ENCODE data around the gene PLA2G6. TPM values are rescaled to one million over a fixed set of nuclear protein-coding genes. Genes with fewer than 3 reads are reported as not detected.

Gene PLA2G6
- total RNA-seq, 1 experiment from 2014 or later = 18.7 TPM

- ChIA-PET CTCF (interaction anchor here (0.6 kb wide), 1 partner anchor 12 kb away, joined by 3 read pairs; the partner anchor contains the start of gene PICK1), POLR2A (interaction anchor here (1.3 kb wide), 1 partner anchor 12 kb away, joined by 6 read pairs; the partner anchor contains the start of gene PICK1)
- Histone ChIP-seq H3K36me3 (ENCODE audit: control insufficient read depth, insufficient read depth, low read length) (peaks cover 3% of the 10 kb centered on the region), H3K9me3 (no peaks in the 10 kb centered on the region), H3K4me1 (no peaks in the 10 kb centered on the region), H3K4me3 (ENCODE audit: low read depth, low read length) (no peak overlapping the region), H3K27me3 (replicated peaks; ENCODE audit: control insufficient read depth, insufficient read depth, low read length) (no peaks in the 10 kb centered on the region)
- no peak overlapping the region for H3K27ac Mint-ChIP-seq (ENCODE audit: unreplicated experiment)
- H3K4me1 Mint-ChIP-seq (ENCODE audit: low read depth, unreplicated experiment) = no peaks in the 10 kb centered on the region
- H3K27me3 Mint-ChIP-seq (ENCODE audit: insufficient read depth, unreplicated experiment) = no peaks in the 10 kb centered on the region
- TF ChIP-seq CTCF (IDR thresholded peaks at IDR 0.05; ENCODE audit: insufficient read depth in 1 of 2, low read depth in 1 of 2, low read length in 1 of 2, severe bottlenecking in 1 of 2, unreplicated experiment in 1 of 2) = no peak
- peaks cover 27% of the 10 kb centered on the region for H3K36me3 Mint-ChIP-seq (ENCODE audit: insufficient read depth, unreplicated experiment)
- intact Hi-C loops (cut with micrococcal nuclease; ENCODE audit: unreplicated experiment) = no loop called here
- no peak for DNase-seq
- H3K9me3 Mint-ChIP-seq (ENCODE audit: unreplicated experiment) = no peaks in the 10 kb centered on the region
- BruUV-seq (replicated peaks) = no TSS peak
- no peak overlapping the region for H3K4me3 Mint-ChIP-seq (ENCODE audit: unreplicated experiment)
Measured at GRCh38 chr22:38068641-38069371, 112.8 kb downstream of the PLA2G6 start.

GRCh38 chr22:38067761-38068360 lies 113.8 kb downstream of the PLA2G6 start:
- Mint-ChIP-seq H3K4me3 (ENCODE audit: unreplicated experiment) (no peak overlapping the region), H3K27ac (ENCODE audit: unreplicated experiment) (no peak overlapping the region), H3K36me3 (ENCODE audit: insufficient read depth, unreplicated experiment) (peaks cover 33% of the 10 kb centered on the region), H3K27me3 (ENCODE audit: insufficient read depth, unreplicated experiment) (no peaks in the 10 kb centered on the region), H3K9me3 (ENCODE audit: unreplicated experiment) (no peaks in the 10 kb centered on the region), H3K4me1 (ENCODE audit: low read depth, unreplicated experiment) (no peaks in the 10 kb centered on the region)
- intact Hi-C loops (cut with micrococcal nuclease; ENCODE audit: unreplicated experiment) = no loop called here
- H3K36me3 ChIP-seq (ENCODE audit: control insufficient read depth, insufficient read depth, low read length) = peaks cover 3% of the 10 kb centered on the region
- H3K9me3 ChIP-seq = no peaks in the 10 kb centered on the region
- DNase-seq = peak in 1 of 2 experiments; percentile 34
- no peak for TF ChIP-seq CTCF (IDR thresholded peaks at IDR 0.05; ENCODE audit: insufficient read depth in 1 of 2, low read depth in 1 of 2, low read length in 1 of 2, severe bottlenecking in 1 of 2, unreplicated experiment in 1 of 2)
- ChIA-PET POLR2A (interaction anchor here (0.6 to 1.3 kb wide), 2 partner anchors 11 to 216 kb away, joined by 4 to 6 read pairs; partner anchors contain the start of gene PICK1), CTCF (interaction anchor here (0.5 to 0.6 kb wide), 2 partner anchors 11 to 295 kb away, joined by 3 to 5 read pairs; partner anchors contain the start of gene PICK1)
- no peaks in the 10 kb centered on the region for H3K27me3 ChIP-seq (replicated peaks; ENCODE audit: control insufficient read depth, insufficient read depth, low read length)
- H3K4me1 ChIP-seq = no peaks in the 10 kb centered on the region
- no TSS peak for BruUV-seq (replicated peaks)
- no peak overlapping the region for H3K4me3 ChIP-seq (ENCODE audit: low read depth, low read length)

GRCh38 chr22:38067028-38067415 lies 114.6 kb downstream of the PLA2G6 start:
- ChIA-PET POLR2A (interaction anchor here (0.6 kb wide), 1 partner anchor 217 kb away, joined by 4 read pairs; no protein-coding TSS in a partner anchor), CTCF (no interaction called here)
- no peaks in the 10 kb centered on the region for H3K9me3 ChIP-seq
- Mint-ChIP-seq H3K4me3 (ENCODE audit: unreplicated experiment) (no peak overlapping the region), H3K36me3 (ENCODE audit: insufficient read depth, unreplicated experiment) (peaks cover 41% of the 10 kb centered on the region), H3K27me3 (ENCODE audit: insufficient read depth, unreplicated experiment) (no peaks in the 10 kb centered on the region), H3K9me3 (ENCODE audit: unreplicated experiment) (no peaks in the 10 kb centered on the region), H3K4me1 (ENCODE audit: low read depth, unreplicated experiment) (no peaks in the 10 kb centered on the region), H3K27ac (ENCODE audit: unreplicated experiment) (no peak overlapping the region)
- no peak for TF ChIP-seq CTCF (IDR thresholded peaks at IDR 0.05; ENCODE audit: insufficient read depth in 1 of 2, low read depth in 1 of 2, low read length in 1 of 2, severe bottlenecking in 1 of 2, unreplicated experiment in 1 of 2)
- no peaks in the 10 kb centered on the region for H3K36me3 ChIP-seq (ENCODE audit: control insufficient read depth, insufficient read depth, low read length)
- no TSS peak for BruUV-seq (replicated peaks)
- intact Hi-C loops (cut with micrococcal nuclease; ENCODE audit: unreplicated experiment) = no loop called here
- H3K4me3 ChIP-seq (ENCODE audit: low read depth, low read length) = no peak overlapping the region
- DNase-seq = no peak
- H3K4me1 ChIP-seq = no peaks in the 10 kb centered on the region
- H3K27me3 ChIP-seq (replicated peaks; ENCODE audit: control insufficient read depth, insufficient read depth, low read length) = no peaks in the 10 kb centered on the region

All from Caco-2 (cell line).